Measurements from ENCODE around the gene SCGB1D4.

The SCGB1D4 gene

DNA sequence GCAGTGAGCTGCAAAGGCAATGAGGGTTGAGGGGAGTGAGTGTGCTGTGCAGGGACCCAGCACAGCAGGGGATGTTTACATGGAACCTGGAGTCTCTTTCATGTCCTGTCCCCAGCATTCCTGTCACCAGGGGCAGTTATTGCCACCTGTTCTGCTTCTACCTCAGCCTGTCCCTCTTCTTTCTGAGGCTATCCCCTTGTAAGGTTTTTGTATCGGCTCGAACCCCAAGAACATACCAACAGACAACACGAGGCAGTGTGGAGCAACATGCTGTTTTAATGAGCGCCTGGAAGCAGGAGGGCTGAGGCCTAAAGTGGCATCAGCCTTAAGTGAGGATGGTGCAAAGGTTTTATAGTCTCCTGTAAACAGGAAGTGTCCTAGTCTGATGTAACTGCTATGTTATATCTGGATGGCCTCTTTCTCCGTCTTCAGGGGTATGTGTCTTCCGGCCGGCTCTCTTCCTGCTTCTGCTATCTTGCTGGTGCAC, 25.0 kb downstream of the SCGB1D4 start:
- no peak for DNase-seq (ENCODE audit: low spot score)

DNA sequence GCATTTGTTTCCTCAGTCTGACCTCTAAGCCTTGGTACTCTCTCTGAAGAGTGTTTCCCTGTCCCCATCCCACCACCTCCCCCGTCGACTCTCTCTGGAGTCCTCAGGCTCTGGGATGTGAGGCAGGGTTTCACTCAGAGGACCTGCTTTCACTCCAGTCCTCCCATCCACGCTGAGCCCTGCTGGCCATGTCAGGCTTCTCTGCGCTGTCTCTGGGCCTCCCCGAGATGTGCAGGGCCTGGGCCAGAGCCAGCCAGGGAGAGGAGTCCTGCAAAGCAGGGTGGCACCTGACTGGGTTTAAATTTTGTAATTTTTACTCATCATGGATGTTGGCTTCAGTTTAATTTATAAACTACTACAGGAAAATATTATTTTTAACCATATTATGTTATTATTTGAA, 25.6 kb downstream of the SCGB1D4 start:
- no peak for DNase-seq (ENCODE audit: low spot score)

DNA sequence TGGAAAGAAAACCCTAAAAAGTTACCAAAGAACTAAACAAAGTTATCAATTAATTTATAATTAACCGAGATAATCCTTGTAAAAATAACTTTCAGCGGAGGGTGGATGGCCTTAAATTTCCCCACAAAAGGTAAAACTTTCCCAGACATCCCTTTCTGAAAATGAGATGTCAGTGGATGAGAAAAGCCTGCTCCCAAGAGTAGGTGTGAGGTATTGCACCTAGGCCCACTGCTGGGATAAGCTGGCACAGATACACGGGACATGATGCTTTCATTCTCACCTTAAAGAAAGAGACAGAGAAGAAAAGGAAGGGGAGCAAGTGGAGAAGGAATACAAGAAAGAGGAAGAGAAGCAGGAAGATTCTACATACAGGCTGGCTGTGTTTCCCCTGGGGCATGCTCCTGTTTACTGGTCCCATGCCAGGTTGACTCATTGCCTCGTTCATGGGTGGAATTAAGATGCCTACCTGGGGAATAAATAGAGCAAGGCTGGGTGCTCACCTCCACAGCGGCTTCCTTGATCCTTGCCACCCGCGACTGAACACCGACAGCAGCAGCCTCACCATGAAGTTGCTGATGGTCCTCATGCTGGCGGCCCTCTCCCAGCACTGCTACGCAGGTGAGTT, 29.1 kb downstream of the SCGB1D4 start, which contains the start of gene SCGB2A2:
Gene SCGB2A2, plus strand, starts transcription at position 505 of the 625 bp plus-strand sequence. Its CDS starts 59 bp downstream, at position 564.
- no peak for DNase-seq (ENCODE audit: low spot score)

DNA sequence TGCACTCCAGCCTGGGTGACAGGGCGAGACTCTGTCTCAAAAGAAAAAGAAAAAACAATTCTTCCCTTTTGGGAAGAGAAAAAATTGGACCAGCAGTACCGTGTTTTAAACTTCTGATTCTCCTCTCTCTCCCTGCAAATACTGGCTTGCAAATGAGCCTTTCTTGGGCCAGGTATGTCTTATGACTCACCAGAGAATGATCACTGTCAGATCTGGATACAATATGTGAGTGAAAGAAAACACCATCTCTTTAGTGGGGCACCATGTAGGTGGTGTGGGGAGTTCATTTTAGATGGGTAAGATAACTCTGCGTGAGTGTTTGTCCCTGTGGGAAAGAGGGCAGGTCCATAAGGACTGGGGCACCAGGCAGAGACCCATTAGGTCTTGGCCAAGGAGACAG, 31.3 kb downstream of the SCGB1D4 start:
- no peak for DNase-seq (ENCODE audit: low spot score)

DNA sequence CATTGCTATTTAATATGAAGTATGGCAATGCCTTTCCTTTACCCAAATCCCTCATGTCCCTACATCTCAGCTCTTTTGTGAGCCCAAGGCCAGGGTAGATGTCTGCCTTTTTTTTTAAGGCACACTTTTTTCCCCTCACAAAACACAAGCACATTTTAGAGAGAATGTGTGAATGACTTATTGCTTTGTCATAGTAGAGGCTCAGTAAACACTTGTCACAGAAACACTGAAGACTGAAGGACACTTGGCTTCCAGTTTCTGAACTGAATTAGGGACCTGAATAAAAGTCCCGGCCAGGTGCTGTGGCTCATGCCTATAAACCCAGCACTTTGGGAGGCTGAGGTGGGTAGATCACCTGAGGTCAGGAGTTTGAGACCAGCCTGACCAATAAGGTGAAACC, 31.8 kb downstream of the SCGB1D4 start:
- DNase-seq (ENCODE audit: low spot score) = no peak

DNA sequence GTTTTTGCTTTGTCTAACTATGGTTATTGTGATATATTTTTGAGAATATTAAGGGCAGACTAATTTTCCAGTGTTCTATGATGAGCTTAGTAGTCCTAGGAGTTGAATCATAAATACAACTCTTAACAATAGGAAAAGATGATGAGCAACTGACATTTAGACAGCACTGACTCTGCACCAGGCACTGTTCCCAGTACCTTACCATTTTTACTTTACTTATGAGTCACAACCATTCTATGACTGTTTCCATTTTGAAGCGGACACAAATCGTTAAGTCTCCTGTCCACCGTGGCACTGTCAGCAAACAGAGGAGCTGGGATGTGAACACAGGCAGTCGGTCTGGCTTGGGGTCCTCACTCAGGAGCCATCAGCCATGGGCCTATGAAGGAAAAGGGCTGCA, 32.3 kb downstream of the SCGB1D4 start:
- no peak for DNase-seq (ENCODE audit: low spot score)

DNA sequence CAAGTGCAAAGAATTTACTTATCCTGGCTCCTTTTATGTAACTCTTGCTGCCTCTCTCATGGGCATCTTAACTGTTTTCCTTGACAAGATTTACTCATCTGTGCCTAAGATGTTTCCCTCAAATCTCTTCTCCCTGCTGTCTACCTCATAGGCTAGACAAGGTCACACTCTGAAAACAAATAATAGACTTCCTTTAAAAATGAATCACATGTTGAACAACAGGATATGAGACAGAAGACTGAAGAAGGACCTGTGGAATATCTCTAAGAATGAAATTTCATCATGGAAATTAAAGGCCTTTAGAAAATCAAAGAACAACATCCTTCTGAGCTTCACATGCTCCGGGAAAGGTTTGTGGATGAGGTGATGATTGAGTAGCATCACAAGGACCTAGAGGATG, 34.9 kb downstream of the SCGB1D4 start:
- DNase-seq (ENCODE audit: low spot score) = no peak

DNA sequence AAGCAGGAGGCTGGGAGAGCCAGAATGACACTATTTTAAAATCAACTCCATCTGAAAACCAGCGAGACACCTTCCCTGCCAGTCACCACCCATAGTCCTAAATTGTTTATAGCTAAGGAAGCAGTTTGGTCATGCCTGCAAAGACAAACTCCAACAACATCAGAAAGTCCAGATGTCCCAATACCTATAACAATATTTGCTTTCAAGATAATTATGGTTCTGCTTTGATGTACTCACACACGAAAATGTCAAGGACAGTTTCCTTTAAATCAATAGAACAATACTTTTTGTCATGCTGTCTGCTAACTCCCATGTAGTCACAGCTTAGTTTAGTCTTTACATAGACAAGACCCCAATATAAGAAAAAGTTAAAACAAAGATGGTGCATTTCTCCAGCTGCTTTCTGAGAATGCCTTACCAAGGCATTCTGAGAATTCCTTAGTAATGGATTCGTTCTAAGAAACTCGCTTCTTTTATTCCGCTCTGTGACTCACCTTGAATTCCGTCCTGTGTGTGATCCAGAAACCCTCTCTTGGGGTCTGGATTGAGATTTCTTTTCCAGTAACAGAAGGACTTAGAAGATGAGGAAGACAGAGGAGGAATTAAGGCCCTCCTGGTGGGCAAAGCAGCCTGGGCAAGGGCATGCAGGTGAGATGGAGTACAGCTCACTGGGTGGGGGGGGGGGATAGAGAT, 38.5 kb downstream of the SCGB1D4 start:
- no peak for DNase-seq (ENCODE audit: low spot score)

DNA sequence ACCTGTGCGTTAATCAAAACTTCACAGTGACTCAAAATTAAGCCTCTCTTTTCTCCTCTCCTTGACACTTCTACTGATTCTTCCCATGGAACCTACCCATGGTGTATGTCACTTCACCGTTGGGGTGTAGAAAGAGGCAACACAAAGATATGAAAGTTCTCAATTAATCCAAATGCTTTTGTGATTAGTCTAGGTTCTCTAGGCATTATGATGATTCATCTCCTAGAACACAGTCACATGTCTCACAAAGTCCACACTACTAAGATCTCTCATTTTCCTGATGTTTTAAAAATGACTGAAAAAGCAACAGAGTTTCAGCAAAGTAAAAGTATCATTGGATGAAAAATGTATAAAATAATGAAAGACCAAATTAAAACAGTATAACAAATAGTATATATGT, 42.6 kb downstream of the SCGB1D4 start:
- DNase-seq (ENCODE audit: low spot score) = no peak

DNA sequence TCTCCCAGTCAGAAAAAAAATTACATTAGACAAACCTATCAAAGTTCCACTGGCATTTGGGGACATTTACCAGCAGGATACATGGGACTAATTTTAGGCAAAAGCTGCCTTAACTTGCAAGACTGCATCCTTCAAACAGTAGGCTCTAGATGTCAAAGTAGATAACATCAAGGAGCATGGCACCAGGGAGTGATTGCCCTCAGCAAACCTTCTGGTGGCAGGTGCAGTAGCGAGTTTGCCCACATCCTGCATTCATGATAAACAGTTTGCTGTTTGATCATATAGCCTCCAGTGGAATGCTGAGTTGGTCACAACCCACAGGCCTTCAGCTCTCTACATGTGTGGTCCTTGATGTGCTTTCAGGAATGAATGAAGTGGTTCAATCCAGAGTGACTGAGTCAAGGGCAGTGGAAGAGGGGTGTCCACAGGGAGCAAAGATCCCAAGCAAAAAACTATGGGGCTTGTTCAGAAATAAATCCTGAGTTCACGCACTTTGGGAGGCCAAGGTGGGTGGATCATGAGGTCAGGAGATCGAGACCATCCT, 44.8 kb downstream of the SCGB1D4 start:
- DNase-seq (ENCODE audit: low spot score) = no peak

DNA sequence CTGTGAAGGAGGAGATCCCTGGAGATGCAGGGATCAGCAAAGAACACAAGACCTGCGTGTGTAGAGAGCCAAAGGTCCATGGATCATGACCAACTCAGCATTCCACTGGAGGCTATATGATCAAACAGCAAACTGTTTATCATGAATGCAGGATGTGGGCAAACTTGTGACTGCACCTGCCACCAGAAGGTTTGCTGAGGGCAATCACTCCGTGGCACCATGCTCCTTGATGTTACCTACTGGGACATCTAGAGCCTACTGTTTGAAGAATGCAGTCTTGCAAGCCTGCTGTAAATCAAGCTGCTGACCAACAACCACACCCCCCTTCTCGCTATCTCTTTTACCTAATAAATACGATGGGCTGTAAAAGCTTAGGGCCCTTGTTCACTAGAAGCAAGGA, 47.2 kb downstream of the SCGB1D4 start:
- no peak for DNase-seq (ENCODE audit: low spot score)

Data from hematopoietic multipotent progenitor cell treated with erythropoietin and hydrocortisone succinate and interleukin-3 and kit ligand, for 15 days (in vitro differentiated cells).